Osteocyte (in vitro differentiated cells): ENCODE measurements around the gene EVA1C. TPM values are rescaled to one million over a fixed set of nuclear protein-coding genes. Genes with fewer than 3 reads are reported as not detected.
"Not testable (repeated sequence)": the region's sequence is repeated elsewhere in the genome, so short reads cannot be mapped to it uniquely, and the experiment has no call there.

Experiments used
- DNase-seq: peaks from one replicate; pipeline ENCODE4 v3.0.0; 2021; ENCODE audit warnings: mixed read lengths; ENCODE audit not compliant: unreplicated experiment; ENCODE audit errors: extremely low spot score
- H3K27ac Mint-ChIP-seq: one replicate; pipeline ENCODE4 v1.8.0; 2021; ENCODE audit warnings: mild to moderate bottlenecking, mixed read lengths; ENCODE audit not compliant: unreplicated experiment
- H3K27me3 Mint-ChIP-seq: one replicate; pipeline ENCODE4 v1.8.0; 2021; ENCODE audit warnings: mixed read lengths; ENCODE audit not compliant: unreplicated experiment
- H3K36me3 Mint-ChIP-seq: one replicate; pipeline ENCODE4 v1.8.0; 2021; ENCODE audit warnings: mixed read lengths; ENCODE audit not compliant: unreplicated experiment
- H3K4me1 Mint-ChIP-seq: one replicate; pipeline ENCODE4 v1.8.0; 2021; ENCODE audit warnings: mixed read lengths; ENCODE audit not compliant: unreplicated experiment
- H3K4me3 Mint-ChIP-seq: one replicate; pipeline ENCODE4 v1.8.0; 2021; ENCODE audit warnings: mild to moderate bottlenecking, moderate library complexity, mixed read lengths; ENCODE audit not compliant: unreplicated experiment
- H3K9me3 Mint-ChIP-seq: one replicate; pipeline ENCODE4 v1.8.0; 2021; ENCODE audit warnings: mixed read lengths; ENCODE audit not compliant: unreplicated experiment
- total RNA-seq: library from RNA; stranded (reverse); gene quantifications from 2 replicates; pipeline ENCODE4 v1.2.1, GENCODE V29; 2021
- TF ChIP-seq, protein P1 (sequence below): fragments of 200-600 bp; sonication (generic); IDR thresholded peaks from 2 replicates; pipeline ENCODE4 v1.5.0; 2021; ENCODE audit warnings: antibody characterized with exemption, mild to moderate bottlenecking, moderate library complexity

Gene EVA1C
- total RNA-seq, 1 donor from 2014 or later: 3.0 TPM

DNA sequence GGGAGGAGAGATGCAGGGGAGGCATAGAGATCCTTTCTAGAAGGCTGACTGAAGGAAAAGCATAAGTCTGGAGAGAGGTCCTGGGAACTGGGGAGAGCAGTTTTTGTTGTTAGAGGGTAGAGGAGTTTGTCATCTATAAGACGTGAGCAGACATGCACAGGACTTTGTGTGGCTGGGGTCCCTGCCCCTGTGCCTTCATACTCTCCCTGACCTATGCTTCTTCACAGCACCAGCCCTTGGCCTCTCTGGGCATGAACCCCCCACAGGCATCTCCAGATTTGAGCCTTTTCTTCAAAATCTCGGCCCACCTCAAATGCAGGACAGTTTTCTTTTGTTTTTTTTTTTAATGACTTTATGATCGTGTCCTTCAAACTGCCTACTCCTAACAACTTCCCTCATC lies 79.9 kb downstream of the EVA1C start:
- Mint-ChIP-seq H3K36me3 (no peaks in the 10 kb centered on the region), H3K4me3 (no peak overlapping the region), H3K4me1 (peaks cover 21% of the 10 kb centered on the region), H3K9me3 (peaks cover 6% of the 10 kb centered on the region), H3K27ac (no peak overlapping the region), H3K27me3 (no peaks in the 10 kb centered on the region)
- DNase-seq: no peak
- TF ChIP-seq, protein P1, sequence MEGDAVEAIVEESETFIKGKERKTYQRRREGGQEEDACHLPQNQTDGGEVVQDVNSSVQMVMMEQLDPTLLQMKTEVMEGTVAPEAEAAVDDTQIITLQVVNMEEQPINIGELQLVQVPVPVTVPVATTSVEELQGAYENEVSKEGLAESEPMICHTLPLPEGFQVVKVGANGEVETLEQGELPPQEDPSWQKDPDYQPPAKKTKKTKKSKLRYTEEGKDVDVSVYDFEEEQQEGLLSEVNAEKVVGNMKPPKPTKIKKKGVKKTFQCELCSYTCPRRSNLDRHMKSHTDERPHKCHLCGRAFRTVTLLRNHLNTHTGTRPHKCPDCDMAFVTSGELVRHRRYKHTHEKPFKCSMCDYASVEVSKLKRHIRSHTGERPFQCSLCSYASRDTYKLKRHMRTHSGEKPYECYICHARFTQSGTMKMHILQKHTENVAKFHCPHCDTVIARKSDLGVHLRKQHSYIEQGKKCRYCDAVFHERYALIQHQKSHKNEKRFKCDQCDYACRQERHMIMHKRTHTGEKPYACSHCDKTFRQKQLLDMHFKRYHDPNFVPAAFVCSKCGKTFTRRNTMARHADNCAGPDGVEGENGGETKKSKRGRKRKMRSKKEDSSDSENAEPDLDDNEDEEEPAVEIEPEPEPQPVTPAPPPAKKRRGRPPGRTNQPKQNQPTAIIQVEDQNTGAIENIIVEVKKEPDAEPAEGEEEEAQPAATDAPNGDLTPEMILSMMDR: no peak

DNA sequence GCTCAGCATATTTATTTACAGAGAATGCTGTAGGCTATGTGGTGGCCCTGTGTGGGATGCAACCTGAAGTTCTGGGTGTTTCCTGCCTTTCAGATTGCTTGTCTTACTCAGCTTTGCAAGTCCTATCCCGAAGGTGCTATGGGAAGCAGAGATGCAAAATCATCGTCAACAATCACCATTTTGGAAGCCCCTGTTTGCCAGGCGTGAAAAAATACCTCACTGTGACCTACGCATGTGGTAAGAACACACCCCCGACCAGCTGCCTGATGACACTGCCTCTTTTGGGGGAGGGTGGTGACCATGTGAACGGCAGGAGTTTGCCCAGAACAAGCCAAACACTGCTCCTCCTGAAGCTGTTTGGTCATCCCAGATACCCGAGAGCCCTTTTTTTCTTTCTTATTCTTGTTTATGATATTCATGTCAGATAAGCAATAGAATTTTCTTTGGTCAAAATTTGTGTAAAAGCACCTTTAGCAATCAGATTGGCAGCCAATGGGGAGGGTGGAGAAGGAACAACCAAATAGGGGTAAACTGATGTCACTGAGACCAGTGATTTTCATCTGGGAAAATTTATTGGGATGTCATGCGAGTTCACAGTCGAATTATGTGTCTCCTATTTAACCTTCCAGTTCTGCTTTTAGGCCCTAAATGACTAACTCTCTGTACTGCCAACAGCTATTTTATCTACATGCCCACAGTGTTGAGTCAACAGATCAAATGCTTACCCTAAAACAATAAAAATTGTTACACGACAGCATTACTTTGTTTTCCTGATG lies 82.6 kb downstream of the EVA1C start:
- no peaks in the 10 kb centered on the region for H3K9me3 Mint-ChIP-seq
- peak overlapping the region; percentile 54 for H3K27ac Mint-ChIP-seq
- no peaks in the 10 kb centered on the region for H3K36me3 Mint-ChIP-seq
- DNase-seq: no peak
- H3K4me1 Mint-ChIP-seq: peaks cover 44% of the 10 kb centered on the region
- no peak overlapping the region for H3K4me3 Mint-ChIP-seq
- H3K27me3 Mint-ChIP-seq: no peaks in the 10 kb centered on the region
- TF ChIP-seq, protein P1: no peak

DNA sequence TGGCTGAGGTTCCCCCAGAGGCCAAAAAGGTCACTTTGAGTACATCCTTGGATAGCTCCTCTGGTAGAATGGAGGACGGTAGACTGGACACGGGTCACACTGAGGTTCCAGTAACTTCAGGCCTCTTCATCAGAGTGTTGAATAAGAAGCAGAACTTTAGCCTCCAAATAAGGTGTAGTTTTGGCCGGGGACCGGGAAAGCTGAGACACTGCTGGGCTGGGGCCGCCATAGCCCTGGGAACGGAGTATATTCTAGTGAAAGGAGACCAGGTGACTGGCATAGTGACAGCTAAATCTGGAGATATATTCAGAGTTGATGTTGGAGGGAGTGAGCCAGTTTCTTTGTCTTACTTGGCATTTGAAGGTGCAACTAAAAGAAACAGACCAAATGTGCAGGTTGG lies 84.1 kb downstream of the EVA1C start:
- Mint-ChIP-seq H3K4me1 (peaks cover 49% of the 10 kb centered on the region), H3K27me3 (no peaks in the 10 kb centered on the region)

DNA sequence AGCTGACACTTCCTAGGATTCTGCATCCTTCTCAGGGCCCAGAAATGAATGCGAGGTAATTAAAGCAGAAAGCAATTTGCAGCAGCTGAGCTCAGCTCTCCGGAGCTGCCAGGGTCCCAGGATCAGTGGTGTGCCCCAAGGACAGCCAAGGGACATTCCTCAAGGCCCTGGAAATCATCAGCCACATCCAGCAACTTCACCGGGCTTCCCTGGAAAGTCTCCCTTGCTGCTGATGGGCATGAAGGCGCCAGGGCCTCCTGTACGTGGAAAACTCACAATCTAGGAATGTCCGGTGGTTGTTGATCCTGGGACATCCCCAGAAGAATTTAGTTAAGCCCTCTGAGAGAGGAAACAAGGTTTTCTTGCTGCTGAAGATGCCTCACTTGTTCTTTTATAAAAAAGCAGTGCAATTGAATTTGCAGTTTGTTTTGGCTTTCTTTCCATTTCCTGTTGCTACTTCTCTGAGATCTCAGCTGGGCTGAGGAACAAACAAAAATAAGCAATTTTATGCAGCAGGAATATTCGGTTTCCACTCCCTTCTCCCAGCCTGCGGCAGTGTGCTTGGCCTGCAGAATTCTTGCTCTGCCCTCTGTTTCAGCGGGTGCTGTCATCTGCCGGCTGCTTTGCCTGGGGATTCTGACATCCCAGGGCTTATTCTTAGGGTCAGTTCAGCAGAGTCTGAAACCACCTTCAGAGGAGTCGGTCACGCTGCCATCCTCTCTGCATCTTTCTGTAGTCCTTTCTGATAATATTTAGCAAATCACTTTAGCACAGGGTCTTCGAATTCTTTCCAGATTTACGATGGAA lies 86.9 kb downstream of the EVA1C start:
- Mint-ChIP-seq H3K4me1 (peaks cover 43% of the 10 kb centered on the region), H3K36me3 (no peaks in the 10 kb centered on the region), H3K27me3 (no peaks in the 10 kb centered on the region), H3K27ac (peak overlapping the region; percentile 81), H3K4me3 (peak overlapping the region; percentile 44), H3K9me3 (no peaks in the 10 kb centered on the region)
- no peak for DNase-seq
- TF ChIP-seq, protein P1: peak; percentile 36

More for the DNA sequence above, 84.1 kb downstream of the EVA1C start:
- H3K27ac Mint-ChIP-seq: no peak overlapping the region
- no peaks in the 10 kb centered on the region for H3K36me3 Mint-ChIP-seq
- H3K9me3 Mint-ChIP-seq: no peaks in the 10 kb centered on the region
- TF ChIP-seq, protein P1: no peak
- DNase-seq: no peak
- no peak overlapping the region for H3K4me3 Mint-ChIP-seq

DNA sequence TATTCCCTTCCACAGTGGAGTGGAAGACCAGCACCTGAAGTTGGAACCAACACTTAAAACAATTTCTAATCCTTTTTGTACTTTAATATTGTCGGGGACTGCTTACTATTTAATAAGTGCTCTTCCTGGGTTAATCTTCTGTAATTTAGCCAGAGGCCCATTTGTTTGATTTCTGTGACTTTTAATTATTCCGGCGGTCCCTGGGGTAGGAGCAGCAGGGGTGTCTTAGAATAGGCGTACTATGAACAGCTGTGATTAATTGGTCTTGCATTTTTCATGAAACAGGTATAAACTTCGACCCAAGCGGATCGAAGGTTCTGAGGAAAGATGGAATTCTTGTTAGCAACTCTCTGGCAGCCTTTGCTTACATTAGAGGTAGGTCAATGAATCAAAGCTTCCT lies 91.1 kb downstream of the EVA1C start:
- H3K27me3 Mint-ChIP-seq, H3K36me3 Mint-ChIP-seq, H3K9me3 Mint-ChIP-seq, DNase-seq, H3K4me3 Mint-ChIP-seq, H3K27ac Mint-ChIP-seq: not testable (repeated sequence)
- H3K4me1 Mint-ChIP-seq: peaks cover 20% of the 10 kb centered on the region

DNA sequence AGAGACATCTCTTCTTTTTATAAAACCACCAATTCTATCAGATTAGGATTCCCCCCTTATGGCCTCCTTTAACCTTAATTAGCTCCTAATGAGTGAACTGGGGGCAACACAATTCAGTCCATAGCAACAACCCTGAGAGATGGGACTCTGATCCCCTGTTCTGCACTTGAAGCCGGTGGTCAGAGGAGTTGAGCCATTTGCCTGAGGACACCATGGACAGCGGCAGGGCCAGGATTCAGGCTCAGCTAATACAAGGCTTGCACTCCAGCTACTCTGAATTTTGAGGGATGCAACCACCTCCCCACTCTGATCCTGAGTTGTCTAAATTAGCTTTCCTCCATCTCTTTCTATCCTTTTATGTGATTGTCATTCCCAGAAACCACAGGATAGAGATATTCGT lies 93.3 kb downstream of the EVA1C start:
- not testable (repeated sequence) for H3K36me3 Mint-ChIP-seq, H3K27me3 Mint-ChIP-seq, H3K9me3 Mint-ChIP-seq

DNA sequence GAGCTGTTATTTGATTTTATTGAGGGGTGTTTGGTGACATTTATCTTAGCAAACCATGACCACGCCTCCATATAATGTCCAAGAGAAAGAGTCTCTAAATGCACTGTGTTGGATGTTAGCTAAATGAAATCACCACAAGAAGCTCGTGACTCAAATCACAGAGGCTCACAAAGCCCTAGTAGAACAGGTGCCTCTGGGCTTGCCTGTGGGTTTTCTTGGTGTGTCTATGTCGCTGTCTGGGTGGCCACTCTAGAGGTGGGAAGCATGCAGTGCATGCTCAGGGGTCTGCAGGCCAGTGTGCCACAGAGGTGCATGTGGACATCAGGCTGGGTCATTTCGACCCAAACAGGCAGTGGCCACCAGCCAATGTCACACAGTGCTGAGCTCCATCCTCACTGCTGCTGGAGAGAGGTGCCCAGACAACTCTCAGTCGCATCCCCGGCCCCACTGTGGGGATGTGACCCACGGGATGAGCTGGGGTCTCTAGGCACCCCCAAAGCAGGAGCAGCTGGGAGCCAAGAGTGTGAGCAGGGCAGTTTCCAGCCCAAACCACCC lies 94.0 kb downstream of the EVA1C start:
- H3K4me1 Mint-ChIP-seq, H3K27me3 Mint-ChIP-seq, H3K4me3 Mint-ChIP-seq, DNase-seq, H3K36me3 Mint-ChIP-seq, H3K27ac Mint-ChIP-seq, H3K9me3 Mint-ChIP-seq: not testable (repeated sequence)

More for the DNA sequence above, 93.3 kb downstream of the EVA1C start:
- H3K4me1 Mint-ChIP-seq, H3K27ac Mint-ChIP-seq, DNase-seq, H3K4me3 Mint-ChIP-seq: not testable (repeated sequence)
